GDM1 (cell line): ENCODE results near the gene NCOA5.
A peak's percentile ranks its signal among the peaks of the same experiment; 100 is the strongest.

Experiments used
- DNase-seq: peaks from one replicate; lab custom pipeline; 2025; lab: John Stamatoyannopoulos, UW

NCOA5 gene

DNA sequence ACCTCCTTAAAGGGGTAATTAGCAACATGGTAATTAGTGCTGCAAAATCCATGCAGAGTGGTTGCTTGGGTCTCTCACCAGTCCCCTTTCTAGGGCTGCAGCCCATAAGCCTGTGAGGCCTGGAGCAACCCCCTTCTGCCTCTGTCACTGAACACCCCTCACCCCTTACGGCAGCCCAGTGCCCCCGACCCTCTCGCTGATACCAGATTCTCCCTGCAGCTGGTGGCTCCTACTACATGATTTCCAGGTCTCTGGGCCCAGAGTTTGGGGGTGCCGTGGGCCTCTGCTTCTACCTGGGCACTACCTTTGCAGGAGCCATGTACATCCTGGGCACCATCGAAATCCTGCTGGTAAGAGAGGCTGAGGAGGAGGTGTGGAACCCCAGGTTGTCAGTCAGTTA lies 52.7 kb downstream of the NCOA5 start:
- no peak for DNase-seq

GRCh38 chr20:46036370-46036769 lies 53.4 kb downstream of the NCOA5 start:
- no peak for DNase-seq

DNA sequence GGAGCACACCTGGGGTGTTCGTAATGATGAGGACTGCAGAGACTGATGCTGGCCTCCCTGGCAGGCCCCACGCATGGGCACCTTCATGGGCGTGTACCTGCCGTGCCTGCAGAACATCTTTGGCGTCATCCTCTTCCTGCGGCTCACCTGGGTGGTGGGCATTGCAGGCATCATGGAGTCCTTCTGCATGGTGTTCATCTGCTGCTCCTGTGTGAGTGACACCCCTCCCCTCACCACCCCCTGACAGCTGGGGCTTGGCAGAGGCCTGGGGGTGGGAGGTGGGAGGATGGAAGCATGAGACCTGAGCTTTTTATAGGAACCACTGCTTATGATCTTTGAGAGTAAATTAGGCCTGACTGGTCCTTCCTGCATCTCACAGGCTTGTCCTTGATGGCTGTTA lies 54.0 kb downstream of the NCOA5 start:
- DNase-seq, result no peak

GRCh38 chr20:46035253-46035652 lies 54.5 kb downstream of the NCOA5 start:
- DNase-seq, result no peak

DNA sequence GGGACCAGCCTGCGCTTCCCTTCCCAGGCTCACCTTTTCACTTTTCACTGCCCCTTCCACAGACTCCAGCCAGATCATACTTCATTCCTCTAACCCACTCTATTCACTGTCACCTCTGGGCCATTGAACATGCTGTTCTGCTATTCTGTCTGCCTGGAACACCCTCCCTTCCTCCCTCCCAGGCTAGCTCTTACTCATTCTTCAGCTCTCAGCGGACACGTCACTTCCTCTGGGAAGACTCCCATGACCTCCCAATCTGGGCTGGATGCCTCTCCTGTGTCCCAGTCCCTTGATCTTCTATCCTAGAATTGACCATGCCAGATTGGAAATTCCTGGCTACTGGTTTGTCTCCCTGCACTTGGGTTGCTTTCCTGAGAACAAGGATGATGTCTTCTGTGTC lies 55.7 kb downstream of the NCOA5 start:
- no peak for DNase-seq

DNA sequence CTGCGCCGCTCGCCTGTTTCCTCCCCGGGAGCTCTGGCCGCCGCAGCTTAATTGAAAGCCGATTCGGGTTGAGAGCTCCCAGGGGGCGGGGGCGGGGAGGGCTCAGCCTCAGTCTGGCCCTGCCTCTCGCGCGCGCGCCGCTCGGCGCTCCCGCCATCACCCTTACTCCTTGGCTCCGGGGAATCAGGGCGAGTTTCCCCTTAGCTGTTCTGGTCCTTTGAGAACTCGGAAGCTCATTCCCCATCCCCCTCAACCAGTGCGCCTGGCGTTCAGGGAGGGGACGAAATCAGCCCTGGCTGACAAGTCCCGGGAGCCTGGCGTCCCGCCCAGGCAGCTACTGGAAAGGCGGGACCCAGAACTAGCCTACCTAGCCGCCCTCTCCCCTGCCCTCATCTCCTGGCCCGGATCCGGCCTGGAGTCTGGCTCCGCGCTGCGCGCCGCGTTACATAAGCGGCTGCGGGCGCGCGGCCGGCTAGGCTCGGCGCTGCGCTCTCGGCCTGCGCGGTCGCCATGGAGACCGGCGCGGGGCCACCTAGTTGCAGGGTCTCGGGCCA lies 58.0 kb downstream of the NCOA5 start:
- no peak for DNase-seq

DNA sequence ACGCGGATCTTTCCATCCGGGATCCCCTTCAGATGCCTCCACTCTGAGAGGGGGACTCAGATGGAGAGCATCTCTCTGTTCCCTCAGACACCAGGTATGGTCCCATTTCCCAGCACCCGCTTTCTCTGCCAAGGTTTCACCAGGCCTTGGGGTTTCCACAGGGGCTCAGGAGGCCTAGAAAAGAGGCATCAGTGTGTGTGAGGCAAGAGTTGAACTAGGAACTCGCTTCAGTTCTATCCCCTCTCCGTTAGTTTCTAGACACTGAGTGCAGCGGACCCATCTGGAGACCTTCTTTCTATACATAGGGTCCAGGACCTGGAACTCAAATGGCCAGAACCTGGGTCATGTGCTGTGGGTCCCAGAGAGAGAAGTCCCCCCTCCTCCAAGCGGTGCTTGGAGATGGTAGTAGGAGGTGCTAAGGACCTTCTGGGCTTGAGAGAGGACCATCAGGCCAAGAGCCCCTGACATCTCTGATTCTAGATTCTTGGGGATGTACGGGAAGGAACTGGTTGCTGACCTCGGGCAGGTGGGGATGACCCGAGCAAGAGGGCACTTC lies 58.7 kb downstream of the NCOA5 start:
- no peak for DNase-seq

- no peak for DNase-seq
These were observed 59.3 kb downstream of the NCOA5 start for GRCh38 chr20:46030284-46031013.

- DNase-seq, result no peak
These were observed 60.9 kb downstream of the NCOA5 start, which contains the start of gene SLC12A5 for GRCh38 chr20:46028772-46029371. Gene SLC12A5, plus strand, starts transcription at chr20:46029215. Its CDS starts 130 bp downstream, at chr20:46029345.

GRCh38 chr20:46028110-46028509 lies 61.7 kb downstream of the NCOA5 start:
- DNase-seq, result no peak

GRCh38 chr20:46027245-46027853 lies 62.4 kb downstream of the NCOA5 start:
- no peak for DNase-seq

DNA sequence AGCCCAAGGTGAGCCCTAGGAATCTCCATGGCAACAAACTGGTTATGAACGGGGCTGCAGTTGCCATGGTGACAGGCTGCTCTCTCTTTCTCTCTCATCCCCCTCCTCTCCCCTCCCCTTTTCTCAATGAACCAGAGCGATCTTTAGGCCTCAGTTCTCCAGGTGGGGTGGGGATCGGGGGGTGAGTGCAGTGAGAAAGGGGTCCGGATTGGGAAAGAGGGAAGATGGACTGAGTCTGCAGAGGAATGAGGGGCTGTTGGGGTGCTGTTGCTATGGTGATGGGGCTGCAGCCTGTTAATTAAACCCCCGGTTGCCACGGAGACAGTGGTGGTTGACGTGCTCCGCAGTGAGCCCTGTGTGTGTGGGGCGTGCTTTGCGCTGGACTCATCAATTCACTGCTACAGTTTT lies 64.4 kb downstream of the NCOA5 start:
- DNase-seq, result no peak

DNA sequence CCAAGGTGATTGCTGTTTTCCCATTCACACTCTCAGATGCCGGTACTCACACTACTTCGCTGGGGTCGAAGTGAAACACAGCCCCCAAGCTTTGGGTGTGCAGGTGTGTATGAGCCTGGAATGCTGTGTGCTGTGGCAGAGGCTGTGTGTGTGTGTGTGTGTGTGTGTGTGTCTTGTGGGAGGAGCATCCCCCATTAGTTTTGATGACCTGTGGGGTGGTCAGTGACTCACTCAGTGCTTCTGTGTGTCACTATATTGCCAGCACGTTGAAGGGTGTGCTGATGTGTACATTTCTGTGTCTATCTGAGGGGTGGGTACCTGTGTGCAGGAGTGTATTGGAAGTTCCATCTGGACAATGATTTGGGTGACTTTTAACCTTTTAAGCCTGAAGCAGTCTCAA lies 65.8 kb downstream of the NCOA5 start:
- DNase-seq, result no peak

DNA sequence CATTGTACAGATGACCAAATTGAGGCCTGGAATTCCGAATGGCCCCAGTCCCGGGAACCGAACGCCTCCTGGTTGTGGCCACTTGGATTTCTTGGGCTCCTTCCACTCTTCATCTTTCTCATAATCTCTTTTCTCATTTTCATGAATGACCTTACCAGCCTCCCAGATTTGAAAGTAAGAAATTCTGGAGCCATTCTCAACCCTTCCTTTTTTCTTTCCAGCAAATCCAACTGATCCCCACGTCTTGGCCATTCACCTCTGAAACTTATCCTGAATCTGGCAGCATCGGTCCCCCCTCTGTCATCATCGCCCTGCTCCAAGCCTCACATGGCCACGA lies 66.6 kb downstream of the NCOA5 start:
- no peak for DNase-seq

GRCh38 chr20:46022411-46023147 lies 67.2 kb downstream of the NCOA5 start:
- DNase-seq, result peak; percentile 45

DNA sequence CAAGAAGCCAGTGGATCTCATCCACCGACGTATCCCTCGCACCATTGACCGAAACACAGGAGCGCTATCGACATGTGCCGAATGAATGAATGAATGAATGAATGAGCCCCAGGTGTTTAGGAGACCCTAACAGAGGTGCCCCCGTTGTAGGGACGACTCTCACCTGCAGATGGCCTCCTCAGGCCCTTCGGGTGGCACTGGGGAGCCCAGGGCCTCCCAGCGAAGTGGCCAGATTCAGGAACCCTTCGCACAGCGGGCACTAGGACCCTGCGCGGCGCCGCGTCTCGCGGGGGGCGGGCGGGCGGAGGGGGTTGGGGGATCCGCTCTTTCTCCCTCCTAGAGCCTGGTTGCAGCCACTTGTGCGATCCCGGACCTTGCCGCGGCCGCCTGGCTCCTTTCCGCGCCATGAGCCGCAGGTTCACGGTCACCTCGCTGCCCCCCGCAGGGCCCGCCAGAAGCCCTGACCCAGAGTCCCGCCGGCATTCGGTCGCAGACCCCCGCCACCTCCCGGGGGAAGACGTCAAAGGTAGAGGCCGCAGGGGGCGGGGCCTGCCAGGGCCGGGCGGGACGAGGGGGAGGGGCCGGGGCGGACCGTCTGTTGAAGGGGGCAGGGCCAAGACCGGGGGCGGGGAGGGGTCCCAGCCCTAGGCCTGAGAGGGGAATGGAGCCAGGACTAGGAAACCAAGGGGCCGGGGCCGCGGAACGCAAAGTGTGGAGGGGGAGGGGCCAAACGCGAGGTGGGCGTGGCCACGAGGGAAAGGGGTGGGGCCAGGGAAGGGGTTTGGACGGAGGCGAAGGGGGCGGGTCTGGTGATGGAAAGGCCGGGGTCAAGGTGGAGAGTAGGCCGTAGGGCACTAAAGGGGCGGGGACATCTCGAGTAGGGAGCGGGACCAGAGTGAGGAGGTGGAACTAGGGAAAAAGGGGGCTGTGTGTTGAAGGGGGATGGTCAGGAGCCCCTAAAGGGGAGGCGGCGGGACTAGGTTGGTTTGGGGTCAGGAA lies 68.1 kb downstream of the NCOA5 start:
- DNase-seq, result peak; percentile 90

DNA sequence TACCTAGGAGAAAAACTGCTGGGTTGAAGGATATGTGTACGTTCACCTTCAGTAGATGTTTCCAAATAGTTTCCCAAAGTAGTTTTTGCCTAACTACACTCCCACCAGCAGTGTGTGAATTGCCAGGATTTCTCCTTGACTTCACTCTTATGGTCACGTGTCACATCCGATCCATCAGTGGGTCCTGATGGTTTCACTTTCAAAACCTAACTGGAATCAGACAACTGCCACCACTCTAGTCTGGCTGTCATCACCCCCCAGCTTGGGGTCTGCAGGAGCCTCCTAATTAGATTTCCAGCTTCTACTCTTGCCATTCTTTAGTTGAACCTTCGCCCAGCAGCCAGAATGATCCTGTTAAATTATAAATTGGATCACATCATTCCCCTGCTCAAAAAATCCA lies 69.2 kb downstream of the NCOA5 start:
- DNase-seq, result no peak

DNA sequence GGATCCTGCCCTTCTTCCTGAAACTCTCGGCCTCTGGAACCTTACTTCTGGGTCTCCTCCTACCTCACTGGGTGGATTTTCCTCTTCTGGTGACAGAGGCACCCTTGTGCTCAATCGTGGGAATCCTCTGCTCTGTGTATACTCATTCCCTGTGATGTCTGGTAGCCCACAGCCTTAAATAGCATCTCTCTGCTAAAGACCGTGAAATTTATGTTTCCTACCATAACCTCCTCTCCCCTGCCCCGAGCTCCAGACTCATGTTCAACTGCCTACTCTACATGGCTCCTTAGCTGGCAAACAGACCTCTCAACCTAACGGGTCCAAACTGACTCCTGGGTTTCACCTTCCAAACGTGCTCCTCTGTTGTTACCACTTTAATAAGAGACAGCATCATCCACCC lies 71.2 kb downstream of the NCOA5 start:
- no peak for DNase-seq

- DNase-seq, result no peak
These were observed 71.7 kb downstream of the NCOA5 start for GRCh38 chr20:46018112-46018511.

DNA sequence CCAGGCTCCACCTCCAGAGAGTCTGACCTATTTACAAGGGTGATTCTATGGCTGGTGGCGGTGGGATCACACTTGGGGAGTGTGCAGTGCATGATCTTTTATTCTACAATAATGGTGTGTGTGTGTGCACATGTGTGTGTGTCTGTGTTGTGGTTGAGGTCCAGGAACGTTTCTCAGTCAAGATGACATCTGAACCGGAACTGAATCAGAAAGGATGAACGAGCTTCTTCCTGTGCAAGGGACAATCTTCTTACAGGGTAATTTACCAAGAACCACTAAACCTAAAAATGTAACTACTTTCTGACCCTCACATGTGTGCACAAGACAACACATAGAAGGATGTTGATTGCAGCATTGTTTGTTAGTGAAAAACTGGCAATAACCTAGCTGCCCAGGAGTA lies 72.5 kb downstream of the NCOA5 start:
- DNase-seq, result no peak
